Lower lobe of right lung (tissue), 2 donors: ENCODE data around the gene FGD3. TPM values are rescaled to one million over a fixed set of nuclear protein-coding genes. Genes with fewer than 3 reads are reported as not detected.
"Not testable (repeated sequence)": the region's sequence is repeated elsewhere in the genome, so short reads cannot be mapped to it uniquely, and the experiment has no call there.

Experiments
- ATAC-seq, 2 donors: fragments of 200-7000 bp; cut with Tn5 transposase; one replicate each; pipeline ENCODE4 v1.9.1; 2020 to 2022; ENCODE audit warnings: mild to moderate bottlenecking in 2 of 2, moderate library complexity in 2 of 2
- DNase-seq: peaks from one replicate; pipeline ENCODE4 v3.0.0-alpha.2; 2020
- H3K27ac ChIP-seq: fragments of 200-600 bp; one replicate; pipeline ENCODE4 v1.8.0; 2022
- H3K27me3 ChIP-seq: fragments of 200-600 bp; one replicate; pipeline ENCODE4 v1.8.0; 2022; ENCODE audit warnings: low read depth
- H3K36me3 ChIP-seq: fragments of 200-600 bp; one replicate; pipeline ENCODE4 v1.8.0; 2022; ENCODE audit warnings: mild to moderate bottlenecking
- H3K4me1 ChIP-seq: fragments of 200-600 bp; one replicate; pipeline ENCODE4 v1.8.0; 2022
- H3K4me3 ChIP-seq: fragments of 200-600 bp; one replicate; pipeline ENCODE4 v1.8.0; 2022; ENCODE audit warnings: mild to moderate bottlenecking
- H3K9me3 ChIP-seq: fragments of 200-600 bp; one replicate; pipeline ENCODE4 v1.8.0; 2022
- intact Hi-C: fragments of 100-400 bp; cut with DNase I; formaldehyde crosslinking; loops from one replicate; pipeline ENCODE4 v1.11.0; 2022
- long read RNA-seq: library from polyadenylated mRNA; unstranded; transcript quantifications from one replicate; pipeline ENCODE4 v2.0.0, GENCODE V29; 2021
- total RNA-seq: library from RNA; stranded (reverse); fragmentation: NEBNext Ultra II Directional; extraction: Animal tissue kit (Norgen Biotek cat#: 25700); gene quantifications from one replicate; pipeline ENCODE4 v1.2.1, GENCODE V29; 2021
- TF ChIP-seq, protein P1 (sequence below): fragments of 200-600 bp; IDR thresholded peaks from one replicate; pipeline ENCODE4 v1.8.0; 2022; ENCODE audit warnings: antibody characterized with exemption, mild to moderate bottlenecking
- donor health status: DM: no; HTN: yes; CAD: no; lungs with severe emphysema.

The FGD3 gene, protein sequence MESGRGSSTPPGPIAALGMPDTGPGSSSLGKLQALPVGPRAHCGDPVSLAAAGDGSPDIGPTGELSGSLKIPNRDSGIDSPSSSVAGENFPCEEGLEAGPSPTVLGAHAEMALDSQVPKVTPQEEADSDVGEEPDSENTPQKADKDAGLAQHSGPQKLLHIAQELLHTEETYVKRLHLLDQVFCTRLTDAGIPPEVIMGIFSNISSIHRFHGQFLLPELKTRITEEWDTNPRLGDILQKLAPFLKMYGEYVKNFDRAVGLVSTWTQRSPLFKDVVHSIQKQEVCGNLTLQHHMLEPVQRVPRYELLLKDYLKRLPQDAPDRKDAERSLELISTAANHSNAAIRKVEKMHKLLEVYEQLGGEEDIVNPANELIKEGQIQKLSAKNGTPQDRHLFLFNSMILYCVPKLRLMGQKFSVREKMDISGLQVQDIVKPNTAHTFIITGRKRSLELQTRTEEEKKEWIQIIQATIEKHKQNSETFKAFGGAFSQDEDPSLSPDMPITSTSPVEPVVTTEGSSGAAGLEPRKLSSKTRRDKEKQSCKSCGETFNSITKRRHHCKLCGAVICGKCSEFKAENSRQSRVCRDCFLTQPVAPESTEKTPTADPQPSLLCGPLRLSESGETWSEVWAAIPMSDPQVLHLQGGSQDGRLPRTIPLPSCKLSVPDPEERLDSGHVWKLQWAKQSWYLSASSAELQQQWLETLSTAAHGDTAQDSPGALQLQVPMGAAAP
- 23.9 TPM for total RNA-seq
- long read RNA-seq, partial matches to known transcripts: 29 of 47 reads
- long read RNA-seq, other reads (novel, unspliced or antisense): 7 of 47 reads

DNA sequence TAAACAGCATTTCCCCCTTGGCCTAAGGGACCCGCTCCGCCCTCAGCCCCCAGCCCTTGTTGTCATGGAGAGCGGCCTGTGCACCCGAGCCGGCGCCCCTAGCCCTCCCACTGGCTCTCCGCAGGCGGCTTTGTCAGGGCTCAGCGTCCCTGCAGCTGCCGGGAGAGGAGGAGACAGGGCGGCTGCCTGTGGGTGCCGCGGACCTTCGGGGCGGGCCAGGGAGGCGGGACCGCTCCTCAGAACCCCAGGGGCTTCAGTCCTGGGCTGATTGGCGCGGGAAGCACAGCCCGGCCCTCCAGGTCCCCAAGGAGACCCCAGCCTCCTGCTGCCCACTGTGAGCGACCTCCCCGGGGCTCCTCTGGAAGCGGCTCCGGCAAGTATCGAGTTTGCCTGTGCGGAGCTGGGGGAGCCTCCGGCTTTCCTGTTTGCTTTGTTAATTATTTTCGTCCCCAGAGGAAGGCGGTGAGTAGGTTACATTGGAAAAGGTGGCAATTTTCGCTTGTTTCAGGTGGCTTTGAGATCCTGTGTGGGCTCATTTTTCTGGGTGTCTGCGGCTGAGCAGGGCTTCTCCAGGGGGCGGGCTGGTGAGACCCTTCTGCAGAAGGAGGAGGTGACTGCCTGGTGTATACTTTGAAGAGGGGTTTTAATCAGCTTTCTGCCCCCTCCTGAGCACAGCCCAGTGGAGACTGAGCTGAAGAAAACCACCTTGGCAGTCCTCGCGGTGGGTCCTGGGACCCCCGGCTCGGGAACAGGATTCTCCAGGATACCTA, at the start of gene FGD3:
Gene FGD3, plus strand, starts transcription at position 256 of the 770 bp plus-strand sequence. CDS start 28,734 bp downstream, outside the sequence.
- H3K4me1 ChIP-seq: peaks cover 10% of the 10 kb centered on the region
- peak; percentile 72 to 80 for ATAC-seq
- no peaks in the 10 kb centered on the region for H3K9me3 ChIP-seq
- TF ChIP-seq, protein P1, sequence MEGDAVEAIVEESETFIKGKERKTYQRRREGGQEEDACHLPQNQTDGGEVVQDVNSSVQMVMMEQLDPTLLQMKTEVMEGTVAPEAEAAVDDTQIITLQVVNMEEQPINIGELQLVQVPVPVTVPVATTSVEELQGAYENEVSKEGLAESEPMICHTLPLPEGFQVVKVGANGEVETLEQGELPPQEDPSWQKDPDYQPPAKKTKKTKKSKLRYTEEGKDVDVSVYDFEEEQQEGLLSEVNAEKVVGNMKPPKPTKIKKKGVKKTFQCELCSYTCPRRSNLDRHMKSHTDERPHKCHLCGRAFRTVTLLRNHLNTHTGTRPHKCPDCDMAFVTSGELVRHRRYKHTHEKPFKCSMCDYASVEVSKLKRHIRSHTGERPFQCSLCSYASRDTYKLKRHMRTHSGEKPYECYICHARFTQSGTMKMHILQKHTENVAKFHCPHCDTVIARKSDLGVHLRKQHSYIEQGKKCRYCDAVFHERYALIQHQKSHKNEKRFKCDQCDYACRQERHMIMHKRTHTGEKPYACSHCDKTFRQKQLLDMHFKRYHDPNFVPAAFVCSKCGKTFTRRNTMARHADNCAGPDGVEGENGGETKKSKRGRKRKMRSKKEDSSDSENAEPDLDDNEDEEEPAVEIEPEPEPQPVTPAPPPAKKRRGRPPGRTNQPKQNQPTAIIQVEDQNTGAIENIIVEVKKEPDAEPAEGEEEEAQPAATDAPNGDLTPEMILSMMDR: no peak
- intact Hi-C loops: no loop called here
- no peaks in the 10 kb centered on the region for H3K27me3 ChIP-seq
- H3K36me3 ChIP-seq: no peaks in the 10 kb centered on the region
- DNase-seq: no peak
- H3K27ac ChIP-seq: peak within 1 kb of the TSS; percentile 58
- peak within 1 kb of the TSS; percentile 66 for H3K4me3 ChIP-seq

DNA sequence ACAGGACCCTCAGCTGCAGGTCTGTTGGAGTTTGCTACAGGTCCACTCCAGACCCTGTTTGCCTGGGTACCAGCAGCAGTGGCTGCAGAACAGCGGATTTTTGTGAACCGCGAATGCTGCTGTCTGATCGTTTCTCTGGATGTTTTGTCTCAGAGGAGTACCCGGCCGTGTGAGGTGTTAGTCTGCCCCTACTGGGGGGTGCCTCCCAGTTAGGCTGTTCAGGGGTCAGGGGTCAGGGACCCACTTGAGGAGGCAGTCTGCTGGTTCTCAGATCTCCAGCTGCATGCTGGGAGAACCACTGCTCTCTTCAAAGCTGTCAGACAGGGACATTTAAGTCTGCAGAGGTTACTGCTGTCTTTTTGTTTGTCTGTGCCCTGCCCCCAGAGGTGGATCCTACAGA, 42.2 kb upstream of the FGD3 start:
- DNase-seq, H3K27me3 ChIP-seq, H3K27ac ChIP-seq, H3K4me3 ChIP-seq, ATAC-seq, intact Hi-C loops, H3K4me1 ChIP-seq, H3K9me3 ChIP-seq, H3K36me3 ChIP-seq: not testable (repeated sequence)

DNA sequence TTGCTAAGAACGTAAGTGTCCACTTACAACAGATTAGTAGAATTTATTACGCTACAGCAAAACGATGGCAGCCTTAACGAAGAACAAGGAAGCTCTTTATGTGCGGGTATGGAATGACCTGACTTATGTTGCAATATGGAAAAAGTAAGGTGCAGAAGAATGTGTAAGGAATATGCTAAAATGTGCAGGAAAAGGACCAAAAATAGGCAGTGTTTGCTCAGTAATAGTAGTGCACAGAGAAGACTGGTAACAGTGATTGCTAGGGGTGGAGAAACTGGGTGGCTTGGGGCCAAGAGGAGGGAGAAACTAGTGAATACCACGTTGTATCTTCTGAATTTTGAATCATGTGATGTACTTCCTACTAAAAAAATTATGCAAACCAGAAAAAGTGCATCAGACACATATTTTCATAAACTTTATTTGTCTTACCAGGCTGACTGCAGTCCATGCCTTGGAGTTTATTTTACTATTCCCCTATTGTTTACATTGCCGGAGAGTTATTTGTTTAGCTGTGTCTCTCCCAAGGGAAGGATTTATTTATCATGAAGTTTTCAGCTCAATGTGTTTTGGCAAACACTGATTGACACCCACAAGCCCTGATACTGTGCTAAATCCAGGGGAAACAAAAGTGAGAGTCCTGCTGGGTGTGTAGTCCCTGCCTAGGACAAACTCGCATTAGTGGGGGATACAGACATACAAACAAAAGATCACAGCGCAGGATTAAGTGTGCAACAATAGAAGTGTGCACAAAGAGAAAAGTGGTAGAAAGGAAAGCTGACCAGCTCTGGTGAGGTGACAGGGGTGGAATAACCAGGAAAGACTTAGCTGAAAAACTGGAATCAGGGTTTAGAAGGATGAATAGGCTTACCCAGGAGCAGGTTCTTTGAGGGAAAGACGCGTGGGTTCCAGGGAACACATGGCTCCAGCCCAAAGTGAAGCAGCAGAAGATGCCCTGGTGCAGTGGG, 35.5 kb upstream of the FGD3 start:
- intact Hi-C loops: no loop called here
- peaks cover 11% of the 10 kb centered on the region for H3K4me1 ChIP-seq
- no peak for DNase-seq
- peak in 1 of 2 donors; percentile 29 for ATAC-seq
- no peaks in the 10 kb centered on the region for H3K36me3 ChIP-seq
- H3K27ac ChIP-seq: no peak overlapping the region
- TF ChIP-seq, protein P1: no peak
- no peaks in the 10 kb centered on the region for H3K9me3 ChIP-seq
- H3K4me3 ChIP-seq: no peak overlapping the region
- H3K27me3 ChIP-seq: no peaks in the 10 kb centered on the region

DNA sequence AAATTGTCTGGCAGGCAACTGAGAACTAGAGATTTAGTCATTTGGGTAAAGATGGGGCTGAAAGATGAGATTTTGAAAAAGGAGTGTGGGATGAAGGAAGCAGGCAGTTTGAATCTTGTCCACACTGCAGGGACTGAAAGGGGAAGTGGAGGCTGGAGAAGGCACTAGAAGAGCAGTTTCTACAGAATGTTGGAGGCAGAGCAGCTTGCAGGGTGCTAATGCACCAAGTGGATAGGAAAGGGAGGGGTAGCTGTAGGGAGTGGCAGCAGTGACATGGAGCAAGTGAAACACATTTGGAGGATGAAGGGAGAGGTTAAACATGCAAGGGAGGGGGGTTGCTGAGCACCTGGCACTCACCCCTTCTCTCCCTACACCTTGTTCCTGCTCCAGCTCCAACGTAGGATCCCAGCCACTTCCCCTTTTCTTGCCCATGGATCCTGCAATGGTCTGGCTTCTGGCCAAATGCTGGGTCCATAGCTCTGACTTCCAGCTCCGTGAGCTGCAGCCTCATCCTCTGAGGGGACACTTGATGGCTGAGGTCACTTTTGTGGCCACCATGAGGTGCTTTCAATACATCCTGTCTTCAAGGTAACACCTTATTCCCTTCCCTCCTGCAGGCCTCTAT, 30.0 kb upstream of the FGD3 start:
- Histone ChIP-seq H3K27ac (no peak overlapping the region), H3K9me3 (no peaks in the 10 kb centered on the region), H3K4me1 (peaks cover under 1% of the 10 kb centered on the region), H3K27me3 (no peaks in the 10 kb centered on the region), H3K36me3 (no peaks in the 10 kb centered on the region), H3K4me3 (no peak overlapping the region)
- DNase-seq (no peak), ATAC-seq (no peak)
- intact Hi-C loops: no loop called here
- TF ChIP-seq, protein P1: no peak

DNA sequence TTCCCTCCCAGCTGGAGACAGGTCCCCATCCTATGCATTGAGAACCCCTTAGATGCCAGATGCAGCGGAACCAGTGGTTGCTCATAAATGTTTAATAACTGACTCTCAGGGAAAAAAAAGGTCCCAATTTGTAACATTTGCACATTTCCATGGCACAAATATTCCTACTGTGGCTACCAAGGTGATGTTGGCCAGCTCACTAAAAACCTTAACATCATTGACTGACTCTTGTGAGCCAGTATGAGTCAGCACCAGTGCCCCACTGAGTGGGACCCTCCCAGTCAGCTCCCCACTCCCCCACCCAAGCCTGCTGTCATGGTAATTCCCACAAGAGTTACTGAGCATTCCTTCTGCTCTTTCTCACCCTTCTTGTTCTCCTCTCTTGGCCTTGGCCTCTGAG, 26.9 kb upstream of the FGD3 start:
- intact Hi-C loops: no loop called here
- TF ChIP-seq, protein P1: no peak

More for the DNA sequence above, 26.9 kb upstream of the FGD3 start:
- ATAC-seq (no peak), DNase-seq (no peak)
- no peaks in the 10 kb centered on the region for H3K4me1 ChIP-seq
- no peaks in the 10 kb centered on the region for H3K36me3 ChIP-seq
- no peaks in the 10 kb centered on the region for H3K9me3 ChIP-seq
- H3K27me3 ChIP-seq: no peaks in the 10 kb centered on the region
- H3K4me3 ChIP-seq: no peak overlapping the region
- H3K27ac ChIP-seq: no peak overlapping the region
